Loucy (cell line): Measurements from ENCODE around the gene ZNF780B.

Experiments used
- H2AFZ ChIP-seq: fragments of 200-600 bp; sonication (generic); 2 replicates; pipeline ENCODE4 v1.6.0; 2016; ENCODE audit warnings: antibody characterized with exemption, mild to moderate bottlenecking, low read length, moderate library complexity
- H3F3A ChIP-seq: fragments of 200-600 bp; 2 replicates; pipeline ENCODE4 v1.6.0; 2016; ENCODE audit warnings: antibody characterized with exemption, low read depth, mild to moderate bottlenecking
- H3K27me3 ChIP-seq: fragments of 200-600 bp; sonication (generic); 2 replicates; pipeline ENCODE4 v1.6.1; 2014; ENCODE audit warnings: low read length, mild to moderate bottlenecking; ENCODE audit not compliant: insufficient read depth, poor library complexity, severe bottlenecking
- H3K36me3 ChIP-seq: fragments of 200-600 bp; sonication (generic); 2 replicates; pipeline ENCODE4 v1.6.1; 2016; ENCODE audit warnings: low read length; ENCODE audit not compliant: insufficient read depth
- H3K4me1 ChIP-seq: fragments of 200-600 bp; sonication (generic); 2 replicates; pipeline ENCODE4 v1.5.1; 2014; ENCODE audit warnings: low read length, mild to moderate bottlenecking; ENCODE audit not compliant: insufficient read depth, poor library complexity, severe bottlenecking
- H3K4me2 ChIP-seq: fragments of 200-600 bp; sonication (generic); 2 replicates; pipeline ENCODE4 v1.6.0; 2014; ENCODE audit warnings: antibody characterized with exemption, low read length, low read depth, mild to moderate bottlenecking; ENCODE audit not compliant: poor library complexity, severe bottlenecking
- H3K4me3 ChIP-seq: fragments of 200-600 bp; sonication (generic); 2 replicates; pipeline ENCODE4 v1.5.1; 2014; ENCODE audit warnings: low read length, mild to moderate bottlenecking, mixed read lengths; ENCODE audit not compliant: poor library complexity, severe bottlenecking
- H3K79me2 ChIP-seq: fragments of 200-600 bp; sonication (generic); 2 replicates; pipeline ENCODE4 v1.6.1; 2014; ENCODE audit warnings: low read length; ENCODE audit not compliant: insufficient read depth
- H3K9ac ChIP-seq: fragments of 200-600 bp; sonication (generic); 2 replicates; pipeline ENCODE4 v1.6.0; 2014; ENCODE audit warnings: mild to moderate bottlenecking, low read depth, low read length, moderate library complexity; ENCODE audit not compliant: poor library complexity, severe bottlenecking
- H3K9me2 ChIP-seq: fragments of 200-600 bp; sonication (generic); replicated peaks from 2 replicates; pipeline ENCODE4 v1.6.1; 2016; ENCODE audit warnings: low read depth, low read length, mixed read lengths
- H3K9me3 ChIP-seq: fragments of 200-600 bp; sonication (generic); 2 replicates; pipeline ENCODE4 v1.6.1; 2014; ENCODE audit warnings: mild to moderate bottlenecking, antibody characterized with exemption, low read length, low read depth; ENCODE audit not compliant: insufficient read depth
- H4K20me1 ChIP-seq: fragments of 200-600 bp; sonication (generic); 2 replicates; pipeline ENCODE4 v1.6.0; 2014; ENCODE audit warnings: antibody characterized with exemption, low read length, mild to moderate bottlenecking; ENCODE audit not compliant: insufficient read depth, poor library complexity, severe bottlenecking
- CTCF ChIP-seq: fragments of 200-600 bp; sonication (generic); conservative IDR thresholded peaks from 2 replicates; pipeline ENCODE4 v1.5.1; 2014; ENCODE audit warnings: mild to moderate bottlenecking, antibody characterized with exemption, low read length
- EZH2phosphoT487 ChIP-seq: fragments of 200-600 bp; IDR thresholded peaks from 2 replicates; pipeline ENCODE4 v1.6.1; 2018; ENCODE audit warnings: antibody characterized with exemption, mild to moderate bottlenecking, moderate library complexity, borderline replicate concordance

ZNF780B gene

GRCh38 chr19:39996218-39996810, 59.7 kb downstream of the ZNF780B start:
- Histone ChIP-seq H3K4me2 (peak overlapping the region; percentile 92), H3K27me3 (no peaks in the 10 kb centered on the region), H3F3A (no peaks in the 10 kb centered on the region), H4K20me1 (peaks cover 5% of the 10 kb centered on the region), H3K4me1 (peaks cover 12% of the 10 kb centered on the region), H3K79me2 (peaks cover 12% of the 10 kb centered on the region), H3K9me2 (no peaks in the 10 kb centered on the region), H2AFZ (peak overlapping the region; percentile 98), H3K9me3 (peaks cover 3% of the 10 kb centered on the region; the same call in 1 of the 2 replicates), H3K36me3 (no peaks in the 10 kb centered on the region), H3K4me3 (peak overlapping the region; percentile 97), H3K9ac (peak overlapping the region; percentile 86)
- no peak for TF ChIP-seq CTCF
- no peak for TF ChIP-seq EZH2phosphoT487

- TF ChIP-seq EZH2phosphoT487 = no peak
- TF ChIP-seq CTCF = no peak
- Histone ChIP-seq H3K9me3 (peaks cover 3% of the 10 kb centered on the region; the same call in 1 of the 2 replicates), H3K4me2 (peak overlapping the region; percentile 92), H3K4me1 (peaks cover 12% of the 10 kb centered on the region), H3K27me3 (no peaks in the 10 kb centered on the region), H3F3A (no peaks in the 10 kb centered on the region), H3K9me2 (no peaks in the 10 kb centered on the region), H2AFZ (no peak overlapping the region), H4K20me1 (peaks cover 5% of the 10 kb centered on the region), H3K36me3 (no peaks in the 10 kb centered on the region), H3K4me3 (peak overlapping the region; percentile 97), H3K9ac (peak overlapping the region; percentile 86), H3K79me2 (peaks cover 12% of the 10 kb centered on the region)
Measured at GRCh38 chr19:39995794-39996193, 60.2 kb downstream of the ZNF780B start.

GRCh38 chr19:39994361-39994760, 61.7 kb downstream of the ZNF780B start:
- Histone ChIP-seq H3K36me3 (no peaks in the 10 kb centered on the region), H3K4me1 (peaks cover 12% of the 10 kb centered on the region), H3K9me3 (peaks cover 3% of the 10 kb centered on the region; the same call in 1 of the 2 replicates), H3K9me2 (no peaks in the 10 kb centered on the region), H3K4me2 (no peak overlapping the region), H3K4me3 (no peak overlapping the region), H3F3A (no peaks in the 10 kb centered on the region), H3K9ac (no peak overlapping the region), H4K20me1 (peaks cover 5% of the 10 kb centered on the region), H3K27me3 (no peaks in the 10 kb centered on the region), H2AFZ (no peak overlapping the region), H3K79me2 (peaks cover 12% of the 10 kb centered on the region)
- TF ChIP-seq EZH2phosphoT487 (no peak), CTCF (no peak)
